ENCODE data around the gene PLCZ1.

DNA sequence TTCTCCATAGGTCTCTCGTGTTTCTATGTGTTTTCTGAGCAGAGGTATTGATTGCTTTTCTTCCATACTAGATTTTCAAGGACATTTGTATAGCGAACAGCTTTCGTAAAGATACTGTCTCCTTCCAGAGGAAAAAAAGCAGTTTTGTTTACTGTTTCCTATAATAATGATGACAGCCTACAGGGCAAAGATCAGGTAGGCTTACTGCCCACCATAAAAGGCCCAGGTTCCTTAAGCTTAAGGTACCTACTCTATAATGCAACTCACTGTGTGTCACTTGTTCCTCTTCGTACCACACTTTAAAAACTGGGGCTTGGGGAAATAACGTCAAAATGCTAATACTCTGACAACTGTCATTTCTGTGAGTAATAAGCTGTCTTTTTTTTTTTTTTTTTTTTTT, 6.7 kb downstream of the PLCZ1 start:
- TF ChIP-seq EZH2 (IDR thresholded peaks at IDR 0.05; ENCODE audit: borderline replicate concordance, low read depth, low read length, severe bottlenecking): no peak
- TF ChIP-seq, protein P1, sequence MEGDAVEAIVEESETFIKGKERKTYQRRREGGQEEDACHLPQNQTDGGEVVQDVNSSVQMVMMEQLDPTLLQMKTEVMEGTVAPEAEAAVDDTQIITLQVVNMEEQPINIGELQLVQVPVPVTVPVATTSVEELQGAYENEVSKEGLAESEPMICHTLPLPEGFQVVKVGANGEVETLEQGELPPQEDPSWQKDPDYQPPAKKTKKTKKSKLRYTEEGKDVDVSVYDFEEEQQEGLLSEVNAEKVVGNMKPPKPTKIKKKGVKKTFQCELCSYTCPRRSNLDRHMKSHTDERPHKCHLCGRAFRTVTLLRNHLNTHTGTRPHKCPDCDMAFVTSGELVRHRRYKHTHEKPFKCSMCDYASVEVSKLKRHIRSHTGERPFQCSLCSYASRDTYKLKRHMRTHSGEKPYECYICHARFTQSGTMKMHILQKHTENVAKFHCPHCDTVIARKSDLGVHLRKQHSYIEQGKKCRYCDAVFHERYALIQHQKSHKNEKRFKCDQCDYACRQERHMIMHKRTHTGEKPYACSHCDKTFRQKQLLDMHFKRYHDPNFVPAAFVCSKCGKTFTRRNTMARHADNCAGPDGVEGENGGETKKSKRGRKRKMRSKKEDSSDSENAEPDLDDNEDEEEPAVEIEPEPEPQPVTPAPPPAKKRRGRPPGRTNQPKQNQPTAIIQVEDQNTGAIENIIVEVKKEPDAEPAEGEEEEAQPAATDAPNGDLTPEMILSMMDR (IDR thresholded peaks at IDR 0.05; ENCODE audit: borderline replicate concordance, extremely low read depth, low read length, poor library complexity, severe bottlenecking): no peak

All from DND-41 (cell line).